ENCODE measurements around the gene ELMO1. TPM values are rescaled to one million over a fixed set of nuclear protein-coding genes. Genes with fewer than 3 reads are reported as not detected.

ELMO1 gene
- total and polyA plus RNA-seq, 2 donors from 2014 or later: 6.0 to 35.4 TPM

DNA sequence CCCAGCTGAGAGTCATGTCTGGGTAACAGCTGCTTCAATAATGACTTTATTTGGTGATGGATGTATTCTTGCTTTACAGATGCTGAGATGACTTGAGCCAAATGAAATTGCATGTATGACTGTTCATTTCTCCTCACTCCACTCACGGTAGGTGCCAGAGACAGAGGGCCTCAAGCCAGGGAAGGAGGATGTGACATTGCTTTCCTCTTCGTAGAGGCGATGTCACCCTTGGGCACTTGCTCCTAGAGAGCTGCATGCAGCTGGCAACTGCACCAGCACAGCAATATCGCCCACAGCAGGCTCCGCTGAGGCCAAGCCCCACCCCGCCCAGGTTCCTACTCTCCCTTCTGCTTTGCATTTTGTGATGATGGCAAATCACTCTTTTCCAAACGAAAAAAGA is 607.8 kb downstream of the ELMO1 start:
- Histone ChIP-seq H3K4me1 (ENCODE audit: control insufficient read depth in 2 of 3, insufficient read depth in 2 of 3, low read depth in 1 of 3, low read length in 3 of 3) (peaks cover 0 to 3% (median 0%) of the 10 kb centered on the region in 3 donors), H3K4me3 (ENCODE audit: low read length in 3 of 3) (no peak overlapping the region), H3K27me3 (ENCODE audit: control insufficient read depth, insufficient read depth, low read length) (no peaks in the 10 kb centered on the region), H3K9ac (ENCODE audit: low read length in 3 of 3) (no peak overlapping the region), H3K27ac (ENCODE audit: low read depth in 2 of 2, low read length in 2 of 2) (no peak overlapping the region), H3K9me3 (ENCODE audit: control insufficient read depth in 2 of 3, insufficient read depth in 1 of 3, low read length in 3 of 3) (no peaks in the 10 kb centered on the region), H3K36me3 (ENCODE audit: control insufficient read depth in 2 of 3, insufficient read depth in 3 of 3, low read length in 3 of 3) (no peaks in the 10 kb centered on the region)
- intact Hi-C loops (cut with DNase I): no loop called here
- FAIRE-seq (no peak), DNase-seq (no peak)
- TF ChIP-seq, protein P1, sequence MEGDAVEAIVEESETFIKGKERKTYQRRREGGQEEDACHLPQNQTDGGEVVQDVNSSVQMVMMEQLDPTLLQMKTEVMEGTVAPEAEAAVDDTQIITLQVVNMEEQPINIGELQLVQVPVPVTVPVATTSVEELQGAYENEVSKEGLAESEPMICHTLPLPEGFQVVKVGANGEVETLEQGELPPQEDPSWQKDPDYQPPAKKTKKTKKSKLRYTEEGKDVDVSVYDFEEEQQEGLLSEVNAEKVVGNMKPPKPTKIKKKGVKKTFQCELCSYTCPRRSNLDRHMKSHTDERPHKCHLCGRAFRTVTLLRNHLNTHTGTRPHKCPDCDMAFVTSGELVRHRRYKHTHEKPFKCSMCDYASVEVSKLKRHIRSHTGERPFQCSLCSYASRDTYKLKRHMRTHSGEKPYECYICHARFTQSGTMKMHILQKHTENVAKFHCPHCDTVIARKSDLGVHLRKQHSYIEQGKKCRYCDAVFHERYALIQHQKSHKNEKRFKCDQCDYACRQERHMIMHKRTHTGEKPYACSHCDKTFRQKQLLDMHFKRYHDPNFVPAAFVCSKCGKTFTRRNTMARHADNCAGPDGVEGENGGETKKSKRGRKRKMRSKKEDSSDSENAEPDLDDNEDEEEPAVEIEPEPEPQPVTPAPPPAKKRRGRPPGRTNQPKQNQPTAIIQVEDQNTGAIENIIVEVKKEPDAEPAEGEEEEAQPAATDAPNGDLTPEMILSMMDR (IDR thresholded peaks at IDR 0.05; ENCODE audit: borderline replicate concordance, extremely low read depth, insufficient read depth): no peak

DNA sequence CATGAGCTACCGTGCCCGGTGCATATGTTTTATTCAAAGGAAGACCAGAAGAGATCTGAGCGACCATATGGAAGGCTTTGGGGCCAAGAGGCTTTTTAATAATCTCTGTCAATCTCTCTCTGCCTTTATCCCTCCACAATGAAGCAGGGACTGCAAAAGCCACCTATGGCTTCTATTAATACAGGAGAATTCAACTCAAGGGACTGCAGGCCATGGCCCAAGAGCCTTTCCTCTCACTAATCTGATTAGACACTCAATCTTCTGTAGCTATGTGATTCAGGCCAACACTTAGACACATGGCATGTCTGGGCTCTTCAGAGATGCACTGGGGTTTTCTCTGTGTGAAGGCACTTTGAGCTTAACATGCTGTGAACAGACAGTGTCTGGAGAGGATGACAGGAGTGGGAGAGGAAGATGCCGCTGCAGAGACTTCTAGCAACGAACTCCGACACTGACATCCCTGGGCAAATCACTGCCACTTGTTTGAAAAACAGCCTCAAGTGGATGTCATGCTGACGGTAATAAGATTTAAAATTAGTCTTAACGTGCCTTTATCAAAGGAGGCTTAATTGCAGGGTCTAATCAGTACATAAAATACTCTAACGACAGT is 609.9 kb downstream of the ELMO1 start:
- Histone ChIP-seq H3K36me3 (ENCODE audit: control insufficient read depth in 2 of 3, insufficient read depth in 3 of 3, low read length in 3 of 3) (no peaks in the 10 kb centered on the region), H3K9ac (ENCODE audit: low read length in 3 of 3) (no peak overlapping the region), H3K4me1 (ENCODE audit: control insufficient read depth in 2 of 3, insufficient read depth in 2 of 3, low read depth in 1 of 3, low read length in 3 of 3) (peaks cover 0 to 3% (median 0%) of the 10 kb centered on the region in 3 donors), H3K9me3 (ENCODE audit: control insufficient read depth in 2 of 3, insufficient read depth in 1 of 3, low read length in 3 of 3) (no peaks in the 10 kb centered on the region), H3K27me3 (ENCODE audit: control insufficient read depth, insufficient read depth, low read length) (no peaks in the 10 kb centered on the region), H3K27ac (ENCODE audit: low read depth in 2 of 2, low read length in 2 of 2) (no peak overlapping the region), H3K4me3 (ENCODE audit: low read length in 3 of 3) (no peak overlapping the region)
- DNase-seq: no peak
- intact Hi-C loops (cut with DNase I): no loop called here
- FAIRE-seq: no peak
- TF ChIP-seq, protein P1 (IDR thresholded peaks at IDR 0.05; ENCODE audit: borderline replicate concordance, extremely low read depth, insufficient read depth): no peak

DNA sequence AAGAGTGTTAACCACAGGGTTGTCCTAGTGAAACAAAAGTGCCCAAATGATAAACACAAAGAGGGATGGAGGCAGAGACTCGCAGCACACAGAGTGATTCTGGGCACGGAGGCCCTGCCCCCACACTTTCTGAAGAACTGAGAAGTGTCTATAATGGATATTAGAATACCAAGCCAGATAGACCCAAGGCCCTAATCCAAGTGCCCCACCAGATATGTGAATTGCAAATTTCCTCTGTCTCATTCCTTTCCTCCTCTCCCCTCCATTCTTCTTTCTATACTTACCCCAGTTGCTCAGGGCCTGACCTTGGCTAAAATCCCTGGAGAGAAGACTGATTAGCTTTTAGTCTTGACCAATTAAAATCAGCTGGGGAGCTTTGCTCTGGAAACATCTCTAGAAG is 617.6 kb downstream of the ELMO1 start:
- no peak for FAIRE-seq
- no peak overlapping the region for H3K9ac ChIP-seq (ENCODE audit: low read length in 3 of 3)
- TF ChIP-seq, protein P1 (IDR thresholded peaks at IDR 0.05; ENCODE audit: borderline replicate concordance, extremely low read depth, insufficient read depth): no peak
- no peaks in the 10 kb centered on the region for H3K36me3 ChIP-seq (ENCODE audit: control insufficient read depth in 2 of 3, insufficient read depth in 3 of 3, low read length in 3 of 3)
- DNase-seq: no peak
- peaks cover 0 to 6% (median 0%) of the 10 kb centered on the region in 3 donors for H3K9me3 ChIP-seq (ENCODE audit: control insufficient read depth in 2 of 3, insufficient read depth in 1 of 3, low read length in 3 of 3)
- H3K27ac ChIP-seq (ENCODE audit: low read depth in 2 of 2, low read length in 2 of 2): no peak overlapping the region
- intact Hi-C loops (cut with DNase I): no loop called here
- no peaks in the 10 kb centered on the region for H3K4me1 ChIP-seq (ENCODE audit: control insufficient read depth in 2 of 3, insufficient read depth in 2 of 3, low read depth in 1 of 3, low read length in 3 of 3)
- no peaks in the 10 kb centered on the region for H3K27me3 ChIP-seq (ENCODE audit: control insufficient read depth, insufficient read depth, low read length)
- no peak overlapping the region for H3K4me3 ChIP-seq (ENCODE audit: low read length in 3 of 3)

Data from kidney (tissue), 14 donors.